Measurements from ENCODE around the gene CENPVL2.
"Not testable (repeated sequence)": the region's sequence is repeated elsewhere in the genome, so short reads cannot be mapped to it uniquely, and the experiment has no call there.

Gene CENPVL2
- total RNA-seq = 0 reads per million in 2 donors

GRCh38 chrX:51682720-51683062, at the start of gene CENPVL2:
Gene CENPVL2 (minus strand): TSS chrX:51682831. CDS start chrX:51682831, 0 bp downstream.
- DNase-seq = not testable (repeated sequence)

DNA sequence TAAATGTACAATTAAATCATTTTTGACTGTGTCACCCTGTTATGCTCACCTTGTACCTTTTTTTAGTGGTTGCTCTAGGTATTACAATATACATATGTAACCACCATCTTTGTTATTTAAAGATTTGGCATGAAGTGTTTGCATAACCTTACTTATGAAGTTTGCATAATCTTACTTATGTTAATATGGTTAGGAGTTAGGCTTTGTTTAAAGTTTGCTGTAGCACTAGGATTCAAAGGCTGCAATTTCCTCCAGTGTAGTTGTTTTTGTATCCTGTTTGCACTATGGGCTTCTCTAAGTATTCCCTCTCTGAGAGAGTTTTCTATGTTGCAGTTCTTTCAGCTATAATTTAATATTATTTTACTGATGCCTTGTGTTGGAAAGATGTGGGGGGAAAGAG, 45.6 kb upstream of the CENPVL2 start:
- no peak for DNase-seq

- not testable (repeated sequence) for DNase-seq
Measured at GRCh38 chrX:51712943-51713647, 30.5 kb upstream of the CENPVL2 start.

GRCh38 chrX:51710277-51711164, 27.9 kb upstream of the CENPVL2 start, which contains the start of gene CENPVL1:
Gene CENPVL1 (plus strand): TSS chrX:51710512. CDS start chrX:51710512, 0 bp downstream.
- DNase-seq = not testable (repeated sequence)

DNA sequence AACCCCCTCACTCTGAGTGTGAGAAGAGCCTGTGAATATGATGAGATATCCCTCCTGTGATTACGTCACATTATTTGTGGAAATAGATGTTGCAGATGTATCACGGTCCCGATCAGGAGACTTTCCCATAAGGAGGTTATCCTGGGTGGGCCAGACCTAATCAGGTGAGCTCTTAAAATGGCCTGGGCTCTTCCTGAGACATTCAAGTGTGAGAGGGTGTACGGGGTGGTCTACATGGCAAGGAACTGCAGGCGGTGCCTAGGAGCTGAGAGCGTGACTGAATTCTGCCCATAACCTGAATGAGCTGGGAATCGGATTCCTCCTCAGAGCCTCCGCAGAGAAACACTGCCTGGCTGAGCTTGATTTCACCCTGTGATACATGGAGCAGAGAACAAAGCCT, 14.8 kb upstream of the CENPVL2 start:
- DNase-seq = no peak

DNA sequence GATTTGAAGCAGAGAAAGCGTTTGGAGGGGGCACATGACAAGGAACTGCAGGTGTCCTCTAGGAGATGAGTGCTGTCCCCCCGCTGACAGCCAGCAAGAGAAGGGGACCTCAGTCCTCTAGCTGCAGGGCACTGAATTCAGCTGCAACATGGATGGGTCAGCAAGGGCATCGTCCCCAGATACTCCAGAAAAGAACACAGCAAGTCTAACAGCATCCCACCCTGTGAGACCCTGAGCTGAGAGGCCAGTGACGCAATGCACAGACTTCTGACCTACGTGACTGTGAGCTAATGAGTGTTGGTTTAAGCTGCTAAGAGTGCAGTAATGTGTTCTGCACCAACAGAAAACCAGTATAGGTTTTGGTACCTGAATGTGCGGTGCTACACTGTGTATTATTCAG, 11.6 kb upstream of the CENPVL2 start:
- no peak for DNase-seq

GRCh38 chrX:51681808-51682719, 567 bp downstream of the CENPVL2 start:
- not testable (repeated sequence) for DNase-seq

- DNase-seq = not testable (repeated sequence)
Measured at GRCh38 chrX:51679689-51680433, 2.8 kb downstream of the CENPVL2 start.

GRCh38 chrX:51665981-51666380, 16.6 kb downstream of the CENPVL2 start:
- no peak for DNase-seq

DNA sequence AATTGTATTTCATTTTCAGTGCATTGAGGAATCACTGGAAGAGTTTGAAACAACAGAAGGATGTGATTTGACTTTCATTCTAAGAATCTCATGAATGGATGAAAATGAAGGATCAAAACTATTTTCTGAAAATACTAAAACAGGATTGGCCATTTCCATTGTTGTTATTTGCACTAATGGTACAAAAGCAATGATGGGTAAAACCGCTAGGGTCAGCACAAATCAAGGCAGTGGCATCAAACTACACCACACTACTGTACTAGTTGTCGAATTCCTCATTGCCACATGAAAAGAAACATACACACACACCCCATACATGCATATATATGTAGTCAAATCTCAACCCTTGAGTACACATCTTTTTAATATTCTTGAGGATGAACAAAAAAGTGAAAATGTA, 39.3 kb downstream of the CENPVL2 start:
- no peak for DNase-seq

DNA sequence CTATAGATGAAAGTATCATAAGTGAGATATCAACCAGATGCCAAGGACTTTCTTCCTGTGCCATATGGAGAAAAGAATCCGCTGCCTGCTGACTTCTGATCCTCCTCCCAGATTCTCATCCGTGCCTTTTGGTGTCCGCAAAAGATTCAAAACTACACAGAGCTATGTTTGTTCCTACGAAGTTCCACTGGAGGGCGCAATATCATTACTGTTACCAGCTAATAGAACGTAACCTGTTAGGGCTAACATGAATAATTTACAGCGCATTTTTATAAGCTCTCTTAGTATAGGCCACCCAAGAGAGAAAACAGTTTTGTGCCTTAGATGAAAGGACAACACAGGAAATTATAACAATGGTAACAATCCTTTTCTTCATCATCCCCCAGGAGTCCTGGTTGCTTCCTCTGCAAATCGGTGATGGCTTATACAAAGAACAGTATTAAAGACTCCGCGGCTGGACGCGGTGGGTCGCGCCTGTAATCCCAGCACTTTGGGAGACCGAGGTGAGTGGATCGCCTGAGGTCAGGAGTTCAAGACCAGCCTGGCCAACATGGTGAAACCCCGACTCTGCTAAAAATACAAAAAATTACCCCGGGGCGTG, 41.1 kb downstream of the CENPVL2 start:
- DNase-seq = no peak

DNA sequence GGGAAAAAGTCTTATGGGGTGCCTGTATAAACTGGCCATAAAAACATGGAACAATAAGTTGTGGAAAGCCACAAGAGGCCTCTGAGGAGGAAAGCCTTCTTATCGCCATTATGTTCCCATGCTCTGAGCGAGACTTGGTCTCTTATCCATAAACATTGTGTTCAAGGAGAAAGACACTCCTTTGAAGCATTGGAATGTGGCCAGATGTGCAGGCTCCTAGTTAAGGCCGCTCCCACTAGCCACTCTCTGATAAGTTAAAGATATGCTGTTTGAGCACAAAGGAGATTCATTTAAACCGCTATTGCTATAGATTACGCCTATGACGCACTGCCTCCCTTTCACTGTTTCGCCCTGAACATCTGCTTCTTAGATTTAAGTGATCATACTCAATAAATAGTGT, 46.1 kb downstream of the CENPVL2 start:
- DNase-seq = not testable (repeated sequence)
